Lower lobe of right lung (tissue), 2 donors: ENCODE results near the gene VPS52. TPM values are rescaled to one million over a fixed set of nuclear protein-coding genes. Genes with fewer than 3 reads are reported as not detected.
A peak's percentile ranks its signal among the peaks of the same experiment; 100 is the strongest.

Source experiments
- ATAC-seq, 2 donors: fragments of 200-7000 bp; cut with Tn5 transposase; one replicate each; pipeline ENCODE4 v1.9.1; 2020 to 2022; ENCODE audit warnings: mild to moderate bottlenecking in 2 of 2, moderate library complexity in 2 of 2
- DNase-seq: peaks from one replicate; pipeline ENCODE4 v3.0.0-alpha.2; 2020
- H3K27ac ChIP-seq: fragments of 200-600 bp; one replicate; pipeline ENCODE4 v1.8.0; 2022
- H3K27me3 ChIP-seq: fragments of 200-600 bp; one replicate; pipeline ENCODE4 v1.8.0; 2022; ENCODE audit warnings: low read depth
- H3K36me3 ChIP-seq: fragments of 200-600 bp; one replicate; pipeline ENCODE4 v1.8.0; 2022; ENCODE audit warnings: mild to moderate bottlenecking
- H3K4me1 ChIP-seq: fragments of 200-600 bp; one replicate; pipeline ENCODE4 v1.8.0; 2022
- H3K4me3 ChIP-seq: fragments of 200-600 bp; one replicate; pipeline ENCODE4 v1.8.0; 2022; ENCODE audit warnings: mild to moderate bottlenecking
- H3K9me3 ChIP-seq: fragments of 200-600 bp; one replicate; pipeline ENCODE4 v1.8.0; 2022
- intact Hi-C: fragments of 100-400 bp; cut with DNase I; formaldehyde crosslinking; loops from one replicate; pipeline ENCODE4 v1.11.0; 2022
- total RNA-seq: library from RNA; stranded (reverse); fragmentation: NEBNext Ultra II Directional; extraction: Animal tissue kit (Norgen Biotek cat#: 25700); gene quantifications from one replicate; pipeline ENCODE4 v1.2.1, GENCODE V29; 2021
- TF ChIP-seq, protein P1 (sequence below): fragments of 200-600 bp; IDR thresholded peaks from one replicate; pipeline ENCODE4 v1.8.0; 2022; ENCODE audit warnings: antibody characterized with exemption, mild to moderate bottlenecking
- donor health status: DM: no; HTN: yes; CAD: no; lungs with severe emphysema.

VPS52 gene
- total RNA-seq, 1 donor from 2014 or later: 59.7 TPM

GRCh38 chr6:33299237-33299944 lies 27.7 kb upstream of the VPS52 start:
- intact Hi-C loops: no loop called here
- Histone ChIP-seq H3K36me3 (peaks cover 55% of the 10 kb centered on the region), H3K4me3 (peak overlapping the region; percentile 70), H3K4me1 (peaks cover 38% of the 10 kb centered on the region), H3K27me3 (no peaks in the 10 kb centered on the region), H3K27ac (peak overlapping the region; percentile 90), H3K9me3 (no peaks in the 10 kb centered on the region)
- DNase-seq: peak; percentile 93
- ATAC-seq: peak; percentile 81 to 83
- TF ChIP-seq, protein P1, sequence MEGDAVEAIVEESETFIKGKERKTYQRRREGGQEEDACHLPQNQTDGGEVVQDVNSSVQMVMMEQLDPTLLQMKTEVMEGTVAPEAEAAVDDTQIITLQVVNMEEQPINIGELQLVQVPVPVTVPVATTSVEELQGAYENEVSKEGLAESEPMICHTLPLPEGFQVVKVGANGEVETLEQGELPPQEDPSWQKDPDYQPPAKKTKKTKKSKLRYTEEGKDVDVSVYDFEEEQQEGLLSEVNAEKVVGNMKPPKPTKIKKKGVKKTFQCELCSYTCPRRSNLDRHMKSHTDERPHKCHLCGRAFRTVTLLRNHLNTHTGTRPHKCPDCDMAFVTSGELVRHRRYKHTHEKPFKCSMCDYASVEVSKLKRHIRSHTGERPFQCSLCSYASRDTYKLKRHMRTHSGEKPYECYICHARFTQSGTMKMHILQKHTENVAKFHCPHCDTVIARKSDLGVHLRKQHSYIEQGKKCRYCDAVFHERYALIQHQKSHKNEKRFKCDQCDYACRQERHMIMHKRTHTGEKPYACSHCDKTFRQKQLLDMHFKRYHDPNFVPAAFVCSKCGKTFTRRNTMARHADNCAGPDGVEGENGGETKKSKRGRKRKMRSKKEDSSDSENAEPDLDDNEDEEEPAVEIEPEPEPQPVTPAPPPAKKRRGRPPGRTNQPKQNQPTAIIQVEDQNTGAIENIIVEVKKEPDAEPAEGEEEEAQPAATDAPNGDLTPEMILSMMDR: peak; percentile 80

GRCh38 chr6:33298773-33299236 lies 27.1 kb upstream of the VPS52 start, which contains the start of gene RGL2:
RGL2 (minus strand) TSS chr6:33298942; CDS start chr6:33298610, 332 bp downstream.
- DNase-seq: peak; percentile 92
- Histone ChIP-seq H3K9me3 (no peaks in the 10 kb centered on the region), H3K27ac (peak within 1 kb of the TSS; percentile 90), H3K4me1 (peaks cover 38% of the 10 kb centered on the region), H3K4me3 (peak within 1 kb of the TSS; percentile 70), H3K36me3 (peaks cover 55% of the 10 kb centered on the region), H3K27me3 (no peaks in the 10 kb centered on the region)
- TF ChIP-seq, protein P1: no peak
- intact Hi-C loops: no loop called here
- ATAC-seq: peak; percentile 83 to 89

DNA sequence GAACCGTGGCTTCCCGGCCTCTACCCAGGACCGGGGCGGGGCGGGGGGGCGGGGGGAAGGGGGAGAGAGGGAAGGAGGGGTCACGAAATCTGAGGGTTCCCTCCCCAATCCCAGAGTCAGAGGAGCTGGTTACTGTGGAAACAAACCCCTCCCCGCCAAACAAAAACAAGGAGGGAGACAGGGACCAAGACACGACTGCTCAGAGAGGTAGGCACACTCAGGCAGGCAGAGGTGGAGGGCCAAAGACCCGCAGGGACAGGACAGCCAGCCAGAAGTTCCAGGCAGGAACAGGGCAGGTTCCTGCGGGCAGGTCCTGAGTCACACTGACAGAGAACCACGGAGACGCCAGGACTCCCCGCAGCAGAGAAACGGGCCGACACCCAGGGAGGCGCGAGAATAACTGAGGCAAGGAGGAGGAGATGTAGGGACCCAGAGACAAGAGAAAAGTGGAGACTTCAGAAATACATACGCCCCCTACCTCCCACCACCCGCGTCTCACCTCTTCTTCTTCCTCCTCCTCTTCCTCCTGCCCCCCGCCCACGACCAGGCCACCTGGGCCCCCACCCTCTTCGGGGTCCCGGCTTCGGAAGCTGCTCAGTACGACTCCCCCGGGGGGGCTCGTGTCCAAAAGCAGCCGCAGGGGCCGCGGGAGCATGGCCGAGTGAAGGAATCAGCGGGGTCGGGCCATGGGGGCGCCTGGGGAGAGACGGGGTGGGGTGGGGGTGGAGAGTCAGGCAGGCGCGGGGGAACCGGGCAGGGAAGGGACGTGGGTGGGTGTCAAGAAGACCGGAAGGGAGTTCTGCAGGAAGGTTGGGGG lies 26.5 kb upstream of the VPS52 start:
- intact Hi-C loops: no loop called here
- TF ChIP-seq, protein P1: no peak
- Histone ChIP-seq H3K4me1 (peaks cover 38% of the 10 kb centered on the region), H3K4me3 (peak overlapping the region; percentile 70), H3K36me3 (peaks cover 55% of the 10 kb centered on the region), H3K27ac (peak overlapping the region; percentile 90), H3K9me3 (no peaks in the 10 kb centered on the region), H3K27me3 (no peaks in the 10 kb centered on the region)
- DNase-seq (peak; percentile 78), ATAC-seq (peak; percentile 75 to 76)

GRCh38 chr6:33297406-33297955 lies 25.8 kb upstream of the VPS52 start:
- intact Hi-C loops: no loop called here
- Histone ChIP-seq H3K4me3 (peak overlapping the region; percentile 70), H3K27me3 (no peaks in the 10 kb centered on the region), H3K4me1 (peaks cover 38% of the 10 kb centered on the region), H3K36me3 (peaks cover 55% of the 10 kb centered on the region), H3K9me3 (no peaks in the 10 kb centered on the region), H3K27ac (peak overlapping the region; percentile 90)
- DNase-seq: peak; percentile 80
- TF ChIP-seq, protein P1: no peak
- ATAC-seq: peak; percentile 27 to 49

GRCh38 chr6:33296797-33297405 lies 25.2 kb upstream of the VPS52 start:
- ATAC-seq: no peak
- no peaks in the 10 kb centered on the region for H3K27me3 ChIP-seq
- no peaks in the 10 kb centered on the region for H3K9me3 ChIP-seq
- H3K36me3 ChIP-seq: peaks cover 55% of the 10 kb centered on the region
- H3K27ac ChIP-seq: peak overlapping the region; percentile 90
- H3K4me3 ChIP-seq: peak overlapping the region; percentile 70
- TF ChIP-seq, protein P1: no peak
- peaks cover 38% of the 10 kb centered on the region for H3K4me1 ChIP-seq
- DNase-seq: no peak
- intact Hi-C loops: no loop called here
